ENCODE measurements around the gene RALGPS2.

The RALGPS2 gene

GRCh38 chr1:178869119-178869697 lies 144.2 kb downstream of the RALGPS2 start:
- no peak for DNase-seq

GRCh38 chr1:178870221-178870620 lies 145.2 kb downstream of the RALGPS2 start:
- DNase-seq, result no peak

GRCh38 chr1:178870944-178871343 lies 145.9 kb downstream of the RALGPS2 start, which contains the start of gene ANGPTL1:
ANGPTL1 (minus strand) TSS chr1:178871077; CDS start chr1:178865776, 5,301 bp downstream.
- no peak for DNase-seq

- no peak for DNase-seq
Measured at GRCh38 chr1:178871551-178872320, 146.7 kb downstream of the RALGPS2 start.

- DNase-seq, result no peak
Measured at GRCh38 chr1:178874966-178875365, 149.9 kb downstream of the RALGPS2 start.

- no peak for DNase-seq
Measured at GRCh38 chr1:178875936-178876335, 150.9 kb downstream of the RALGPS2 start.

- DNase-seq, result no peak
Measured at GRCh38 chr1:178877896-178878295, 152.9 kb downstream of the RALGPS2 start.

GRCh38 chr1:178881950-178882349 lies 156.9 kb downstream of the RALGPS2 start:
- no peak for DNase-seq

GRCh38 chr1:178885869-178886268 lies 160.8 kb downstream of the RALGPS2 start:
- no peak for DNase-seq

- DNase-seq, result no peak
Measured at GRCh38 chr1:178886551-178886950, 161.5 kb downstream of the RALGPS2 start.

- no peak for DNase-seq
Measured at GRCh38 chr1:178895928-178896327, 170.9 kb downstream of the RALGPS2 start.

- no peak for DNase-seq
Measured at GRCh38 chr1:178898401-178898800, 173.4 kb downstream of the RALGPS2 start.

- DNase-seq, result no peak
Measured at GRCh38 chr1:178899402-178899801, 174.4 kb downstream of the RALGPS2 start.

GRCh38 chr1:178901482-178902125 lies 176.6 kb downstream of the RALGPS2 start:
- no peak for DNase-seq

- DNase-seq, result no peak
Measured at GRCh38 chr1:178908358-178908757, 183.3 kb downstream of the RALGPS2 start.

GRCh38 chr1:178910023-178910422 lies 185.0 kb downstream of the RALGPS2 start:
- DNase-seq, result no peak

- no peak for DNase-seq
Measured at GRCh38 chr1:178912597-178912996, 187.6 kb downstream of the RALGPS2 start.

GRCh38 chr1:178916448-178917174 lies 191.6 kb downstream of the RALGPS2 start:
- no peak for DNase-seq

- no peak for DNase-seq
Measured at GRCh38 chr1:178918308-178918707, 193.3 kb downstream of the RALGPS2 start.

GRCh38 chr1:178918955-178919354 lies 193.9 kb downstream of the RALGPS2 start:
- no peak for DNase-seq

GRCh38 chr1:178919581-178919980 lies 194.5 kb downstream of the RALGPS2 start:
- DNase-seq, result no peak

GRCh38 chr1:178921499-178921898 lies 196.5 kb downstream of the RALGPS2 start:
- no peak for DNase-seq

GRCh38 chr1:178923512-178923911 lies 198.5 kb downstream of the RALGPS2 start:
- no peak for DNase-seq

Measured in activated gamma-delta T cell (primary cell).